GM19025 (cell line): ENCODE data around the gene RAP1GAP2.
"Not testable (repeated sequence)": the region's sequence is repeated elsewhere in the genome, so short reads cannot be mapped to it uniquely, and the experiment has no call there.

Source experiments
- ATAC-seq: cut with Tn5 transposase; IDR thresholded peaks from one replicate; pipeline ENCODE4 v1.9.1; 2021; ENCODE audit warnings: mild to moderate bottlenecking, low read depth, moderate library complexity; ENCODE audit not compliant: unreplicated experiment

The RAP1GAP2 gene

DNA sequence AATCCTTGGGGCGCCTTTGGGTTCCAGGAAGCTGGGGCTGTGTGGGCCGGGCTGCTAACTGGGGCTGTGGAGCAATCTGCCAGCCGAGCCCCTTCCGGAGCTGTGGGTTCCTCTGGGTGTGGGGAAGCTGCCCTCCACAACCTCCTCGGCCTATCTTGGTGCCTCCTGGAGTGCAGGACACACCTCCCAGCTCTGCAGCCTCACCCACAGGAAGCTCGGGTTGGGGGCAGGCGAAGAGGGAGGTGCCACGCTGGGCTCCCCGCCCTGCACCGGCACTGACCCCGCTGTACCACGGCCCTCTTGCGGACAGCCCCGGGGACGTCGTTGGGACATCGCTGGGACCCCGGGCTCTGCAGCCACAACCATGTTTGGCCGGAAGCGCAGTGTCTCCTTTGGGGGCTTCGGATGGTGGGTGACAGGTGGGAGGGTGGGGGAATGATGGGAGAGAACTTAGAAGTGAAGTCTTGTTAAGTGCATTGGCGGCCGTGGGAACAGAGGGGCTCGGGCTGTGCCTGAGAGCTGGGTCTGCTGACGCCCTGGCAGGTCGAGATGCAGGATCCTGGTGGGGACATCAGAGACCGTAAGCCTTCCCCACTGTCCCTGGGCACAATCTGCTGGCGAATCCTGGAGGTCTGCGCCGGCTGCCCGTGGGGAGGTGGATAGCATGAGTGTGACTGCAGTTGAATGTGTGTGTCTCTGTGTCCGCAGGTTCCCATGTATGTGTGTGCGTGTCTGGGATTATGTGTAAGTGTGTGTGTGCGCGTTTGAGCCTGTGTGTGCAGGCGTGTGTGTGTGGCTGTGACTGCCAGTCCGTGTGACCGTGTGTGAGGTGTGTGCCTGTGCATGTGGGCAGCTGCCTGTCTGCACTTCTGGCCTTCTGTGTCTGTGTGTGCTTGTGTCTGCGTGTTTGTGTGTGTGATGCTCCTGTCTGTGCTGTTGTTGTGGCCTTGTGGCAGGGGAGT lies at the start of gene RAP1GAP2:
RAP1GAP2 (plus strand) TSS at position 275 of the 962 bp plus-strand sequence; CDS start at position 365, 90 bp downstream.
- no peak for ATAC-seq

DNA sequence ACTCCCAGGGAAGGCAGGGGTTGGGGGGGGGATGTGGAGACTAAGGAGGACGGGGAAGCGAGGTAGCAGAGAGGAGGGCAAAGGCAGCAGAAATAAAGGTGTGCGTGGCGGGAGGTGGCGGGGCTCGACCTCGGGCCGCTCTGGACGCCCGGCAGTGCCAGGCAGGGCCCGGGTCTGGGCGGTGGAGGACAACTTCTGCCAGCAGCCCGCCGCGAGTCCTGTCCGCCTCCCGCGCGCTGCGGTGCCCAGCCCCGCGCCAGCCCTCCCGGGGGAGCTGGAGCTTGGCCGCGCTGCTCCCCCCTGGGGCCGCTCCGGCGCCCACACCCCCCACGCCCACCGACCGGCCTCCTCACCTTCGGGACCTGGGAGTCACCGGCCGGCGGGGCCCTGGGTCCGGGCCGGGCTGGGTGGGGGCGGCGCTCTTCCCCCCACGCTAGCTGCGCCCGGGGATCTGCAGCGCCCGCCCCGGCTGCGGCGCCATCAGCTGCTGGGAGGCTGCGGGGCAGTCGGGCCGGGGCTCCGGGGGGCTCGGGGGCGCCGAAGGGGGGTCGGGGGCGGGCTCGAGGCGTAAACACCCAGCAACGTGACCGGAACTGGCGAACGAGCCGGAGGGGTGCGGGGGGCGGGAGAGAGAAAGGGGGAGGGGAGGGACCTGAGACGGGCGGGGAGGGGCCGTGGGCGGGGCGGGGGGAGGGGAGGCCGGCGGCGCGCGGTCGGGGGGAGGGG lies 47.0 kb upstream of the RAP1GAP2 start, which contains the start of gene CCDC92B:
CCDC92B (minus strand) TSS at position 595 of the 726 bp plus-strand sequence. CDS start 14,507 bp downstream, outside the sequence.
- ATAC-seq = no peak

DNA sequence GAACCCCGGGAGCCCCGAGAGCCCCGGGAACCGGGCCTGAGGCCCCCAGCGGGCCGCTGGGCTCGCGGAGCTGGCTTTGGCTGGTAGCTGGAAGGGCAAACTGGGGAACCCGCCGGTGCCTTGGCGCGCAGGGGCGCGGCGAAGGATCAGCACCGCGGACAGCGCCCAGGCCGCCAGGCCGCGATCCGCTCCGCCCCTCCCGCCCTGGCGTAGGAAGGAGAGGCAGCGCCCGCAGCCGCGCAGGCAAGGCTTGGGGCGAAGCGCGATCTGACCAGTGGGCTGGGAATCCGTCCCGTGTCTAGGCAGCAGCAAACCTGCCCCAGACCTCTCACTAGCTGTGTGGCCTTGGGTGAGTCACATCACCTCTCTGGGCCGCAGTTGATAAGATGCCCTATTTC lies 46.5 kb upstream of the RAP1GAP2 start:
- ATAC-seq = no peak

DNA sequence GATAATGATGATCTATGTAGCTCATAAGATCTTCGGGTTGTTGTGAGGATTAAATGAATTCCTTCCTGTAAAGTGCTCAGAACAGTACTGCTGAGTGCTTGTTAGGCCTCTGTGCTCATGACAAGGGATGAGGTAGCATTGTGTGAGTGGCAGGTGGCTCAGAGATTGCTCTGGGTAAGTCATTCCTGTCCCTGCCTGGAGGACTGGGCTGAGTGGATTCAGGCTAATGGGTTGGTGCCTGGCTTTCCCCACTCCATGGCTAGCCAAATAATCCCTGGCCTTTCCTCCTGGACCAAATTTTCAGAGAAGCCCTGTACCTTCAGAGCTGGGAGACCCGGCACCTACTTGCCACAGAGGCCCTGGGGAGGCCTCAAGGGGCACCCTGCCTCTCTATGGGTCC lies 45.5 kb upstream of the RAP1GAP2 start:
- ATAC-seq = no peak

DNA sequence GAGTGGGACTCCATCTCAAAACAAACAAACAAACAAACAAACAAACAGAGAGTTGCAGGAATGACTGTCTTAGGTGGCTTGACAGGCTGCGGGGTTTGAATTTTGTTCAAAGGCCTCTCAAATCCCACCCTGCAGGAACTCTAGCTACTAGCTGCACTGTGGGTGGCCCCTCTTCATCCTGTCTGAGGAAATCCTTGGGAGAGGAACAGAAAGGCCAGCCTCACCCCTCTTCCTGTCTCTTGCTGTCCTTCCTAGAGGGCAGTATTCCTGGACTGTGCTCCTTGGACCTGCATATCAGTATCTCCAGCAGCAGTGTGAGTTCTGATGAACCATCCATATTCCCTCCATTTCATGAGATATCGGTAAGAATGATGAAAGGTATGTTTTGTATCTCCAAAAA lies 44.7 kb upstream of the RAP1GAP2 start:
- no peak for ATAC-seq

DNA sequence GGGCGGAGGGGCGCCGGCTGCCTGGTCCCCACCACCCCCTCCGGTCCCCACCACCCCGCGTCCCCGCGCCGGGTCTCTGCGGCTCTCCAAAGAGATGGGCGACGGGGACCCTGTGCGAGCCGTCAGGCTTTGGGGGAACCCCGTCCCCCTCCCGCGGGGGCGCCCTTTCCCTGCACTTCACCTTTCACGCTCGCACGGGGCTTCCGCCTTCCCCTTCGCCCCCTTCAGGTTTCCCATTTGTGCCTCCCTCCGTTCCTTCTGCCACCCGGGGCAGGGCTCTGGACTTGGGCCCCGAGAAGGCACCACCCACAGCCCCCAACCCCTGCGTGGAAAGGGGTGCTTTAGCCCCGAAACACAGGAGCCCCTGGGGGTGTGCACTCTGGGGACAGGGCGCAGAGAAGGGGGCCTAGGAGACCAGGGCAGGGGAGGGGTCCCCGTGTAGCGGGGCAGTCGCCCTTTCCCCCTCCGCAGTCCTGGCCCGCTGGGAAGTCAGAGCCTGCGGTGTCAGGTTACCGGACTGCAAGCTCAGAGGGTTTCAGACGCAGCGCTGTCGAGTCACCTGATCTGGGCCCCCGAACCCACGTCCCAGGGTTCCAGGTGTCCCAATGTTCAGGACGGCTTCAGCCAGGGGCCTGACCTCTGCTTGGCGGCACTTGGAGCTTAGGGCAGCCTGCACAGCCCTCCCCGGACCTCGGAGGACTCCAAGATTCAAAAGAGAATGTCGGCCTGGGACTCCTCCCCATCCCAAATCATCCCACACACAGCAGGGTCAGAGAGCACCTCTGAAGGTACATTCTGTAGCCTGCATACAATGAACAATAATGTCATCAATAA lies 40.1 kb upstream of the RAP1GAP2 start:
- ATAC-seq = no peak

DNA sequence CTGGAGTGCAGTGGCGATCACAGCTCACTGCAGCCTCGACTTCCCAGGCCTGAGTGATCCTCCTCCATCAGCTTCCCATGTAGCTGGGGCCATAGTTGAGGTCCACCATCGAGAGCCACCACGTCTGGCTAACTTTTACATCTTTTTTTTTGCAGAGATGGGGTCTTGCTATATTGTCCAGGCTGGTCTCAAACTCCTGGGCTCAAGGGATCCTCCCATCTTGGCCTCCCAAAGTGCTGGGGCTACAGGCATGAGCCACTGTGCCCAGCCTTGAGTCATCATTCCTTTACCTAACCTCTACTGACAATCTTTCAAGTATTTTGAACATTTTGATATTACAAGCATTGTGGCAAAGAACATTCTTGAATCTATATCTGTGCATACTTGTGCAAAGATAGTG lies 37.4 kb upstream of the RAP1GAP2 start:
- no peak for ATAC-seq

DNA sequence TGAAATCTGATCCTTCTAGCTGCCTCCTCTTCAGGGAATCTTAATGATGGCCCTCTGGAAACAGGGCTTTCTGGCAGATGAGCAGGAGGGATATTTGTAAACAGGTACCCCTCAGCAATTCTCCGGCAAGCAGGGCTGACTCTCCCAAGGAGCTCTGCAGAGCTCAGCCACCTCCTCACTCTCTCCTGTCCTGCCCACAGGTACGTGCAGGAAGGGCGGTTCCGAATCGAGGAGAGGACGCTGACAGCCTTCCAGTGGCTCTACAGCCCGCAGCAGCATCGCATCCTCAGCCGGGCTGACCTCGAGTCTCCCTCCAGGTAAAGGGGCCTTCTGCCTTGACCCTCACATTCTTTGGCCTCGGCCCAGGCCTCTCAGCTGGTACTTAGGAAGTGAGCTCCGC lies 26.1 kb upstream of the RAP1GAP2 start:
- ATAC-seq = no peak

DNA sequence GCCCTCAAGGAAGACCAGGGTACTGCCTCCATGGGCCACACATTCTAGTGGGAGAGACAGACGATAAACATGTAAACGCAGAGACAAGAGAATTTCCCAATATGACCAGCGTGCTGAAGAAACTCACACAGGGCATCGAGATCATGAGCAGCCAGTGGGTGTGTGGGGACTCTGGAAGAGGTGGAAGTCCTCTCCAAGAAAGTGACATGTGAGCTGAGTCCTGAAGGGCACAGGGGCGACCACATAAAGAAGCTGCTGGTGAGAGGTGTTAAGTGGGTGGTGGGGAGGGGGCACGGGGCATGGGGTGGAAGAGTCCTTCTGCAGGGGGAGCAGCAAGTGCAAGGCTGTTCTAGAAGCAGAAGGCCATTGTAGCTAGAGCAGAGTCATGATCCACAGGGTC lies 21.0 kb upstream of the RAP1GAP2 start:
- no peak for ATAC-seq

DNA sequence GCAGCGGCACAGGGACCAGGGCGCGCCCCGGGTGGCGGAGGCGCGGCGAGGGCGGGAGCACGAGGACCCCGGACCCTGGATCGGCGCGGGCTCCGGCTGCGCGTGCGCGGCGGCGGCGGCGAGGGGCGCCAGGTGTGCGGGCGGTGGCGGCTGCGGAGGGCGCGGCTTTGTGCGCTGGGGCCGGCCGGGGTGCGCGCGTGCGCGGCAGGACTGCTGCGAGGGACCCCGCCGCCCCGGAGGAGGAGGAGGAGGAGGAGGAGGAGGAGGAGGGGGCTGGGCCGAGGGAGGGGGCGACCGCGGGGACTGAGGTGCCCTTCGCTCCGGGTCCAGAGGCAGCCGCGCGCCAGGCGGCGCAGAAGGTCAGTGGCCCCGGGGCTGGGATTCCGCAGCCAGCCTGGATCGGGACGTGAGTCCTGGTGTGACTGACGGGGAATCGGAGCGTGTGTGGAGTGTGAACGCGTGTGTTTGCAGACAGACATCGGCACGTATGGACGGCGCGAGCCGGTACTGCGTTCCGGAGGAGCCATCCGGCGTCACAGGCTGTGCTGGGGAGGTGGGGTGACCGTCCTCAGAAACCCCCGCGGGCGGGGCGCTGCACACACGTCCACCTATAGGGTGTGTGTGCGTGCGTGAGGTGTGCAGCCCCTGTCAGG lies 19.5 kb upstream of the RAP1GAP2 start:
- no peak for ATAC-seq

DNA sequence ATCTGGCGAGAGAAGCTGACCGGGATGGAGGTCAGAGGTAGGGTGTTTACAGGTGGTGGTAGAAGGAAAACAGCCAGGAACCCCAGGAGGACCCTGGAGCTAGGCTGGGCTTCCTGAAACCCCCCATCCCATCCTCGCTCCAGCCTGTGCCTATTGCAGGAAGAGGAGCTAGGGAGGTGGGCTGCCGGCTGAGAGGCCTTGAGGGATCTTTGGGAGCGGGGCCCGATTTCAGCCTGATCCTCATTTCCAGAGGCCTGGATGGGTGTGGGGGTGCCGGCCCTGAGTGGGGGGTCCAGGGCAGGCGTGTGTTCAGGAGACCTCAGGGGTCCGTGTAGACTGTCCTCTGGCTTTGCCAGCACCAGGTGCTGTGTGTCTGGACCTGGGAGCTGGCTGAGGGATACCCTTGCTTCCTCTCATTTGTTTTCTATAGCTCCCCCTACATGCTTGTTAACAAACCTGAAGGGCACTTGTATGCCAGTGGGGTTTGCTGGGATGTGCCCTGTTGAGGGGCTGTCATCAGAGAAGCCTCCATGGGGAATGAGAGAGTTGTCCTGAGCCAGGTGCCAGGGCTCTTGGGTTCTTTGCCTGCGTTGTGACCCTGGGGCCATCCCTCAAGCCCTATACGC lies 18.9 kb upstream of the RAP1GAP2 start:
- no peak for ATAC-seq

DNA sequence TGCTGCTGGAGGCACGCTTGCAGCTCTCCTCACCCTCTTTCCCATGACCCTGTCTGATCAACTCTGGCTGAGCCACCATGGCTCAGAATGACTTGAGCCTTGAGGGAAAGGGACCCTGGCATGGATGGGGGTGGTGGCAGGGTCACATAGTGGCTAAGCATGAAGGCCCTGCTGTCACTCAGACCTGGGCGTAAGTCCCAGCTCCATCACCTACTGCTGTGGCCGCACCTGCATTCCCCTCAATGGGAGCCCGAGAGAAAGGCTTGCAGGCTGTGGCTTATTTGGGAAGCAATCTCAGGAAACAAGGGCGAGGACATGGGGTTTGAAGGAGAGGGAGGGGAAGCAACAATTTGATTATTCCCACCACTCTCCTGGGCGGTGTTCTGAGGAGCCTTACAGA lies 17.7 kb upstream of the RAP1GAP2 start:
- ATAC-seq = no peak

DNA sequence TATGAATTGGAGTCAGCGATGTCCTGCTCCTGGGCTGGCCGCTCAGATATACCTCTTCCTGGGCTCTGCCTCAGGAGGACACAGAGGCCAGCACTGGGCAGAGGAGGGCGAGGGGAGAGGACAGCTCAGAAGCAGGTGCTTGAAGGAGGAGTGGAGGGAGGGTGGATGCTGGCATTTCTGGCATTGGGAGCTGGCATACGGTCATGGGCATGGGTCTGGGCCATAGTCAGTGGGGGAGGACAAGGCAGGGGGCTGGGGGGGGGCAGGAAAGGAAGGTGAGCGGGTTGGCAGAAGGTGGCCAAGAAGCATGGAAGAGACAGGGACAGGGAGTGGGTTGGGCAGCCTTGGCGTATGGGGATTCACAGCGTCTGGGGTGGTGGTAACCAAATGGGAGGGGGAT lies 16.7 kb upstream of the RAP1GAP2 start:
- no peak for ATAC-seq

DNA sequence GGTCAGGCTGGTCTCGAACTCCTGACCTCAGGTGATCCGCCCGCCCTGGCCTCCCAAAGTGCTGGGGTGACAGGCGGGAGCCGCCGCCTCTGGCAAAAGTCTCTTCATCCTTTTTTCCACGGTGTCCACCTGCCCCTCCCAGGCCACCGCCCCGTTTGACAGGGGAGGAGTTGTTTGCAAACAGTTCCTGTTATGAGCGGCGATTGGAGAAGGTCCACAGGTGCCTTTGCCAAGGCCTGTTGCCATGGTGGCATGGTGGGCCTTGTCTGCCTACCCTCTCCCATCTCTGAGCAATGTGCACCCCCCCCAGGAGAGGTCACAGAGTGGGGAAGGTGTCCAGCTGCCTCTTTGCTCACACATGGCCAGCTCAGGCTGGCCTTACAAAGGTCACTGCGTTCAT lies 16.0 kb upstream of the RAP1GAP2 start:
- ATAC-seq = no peak

DNA sequence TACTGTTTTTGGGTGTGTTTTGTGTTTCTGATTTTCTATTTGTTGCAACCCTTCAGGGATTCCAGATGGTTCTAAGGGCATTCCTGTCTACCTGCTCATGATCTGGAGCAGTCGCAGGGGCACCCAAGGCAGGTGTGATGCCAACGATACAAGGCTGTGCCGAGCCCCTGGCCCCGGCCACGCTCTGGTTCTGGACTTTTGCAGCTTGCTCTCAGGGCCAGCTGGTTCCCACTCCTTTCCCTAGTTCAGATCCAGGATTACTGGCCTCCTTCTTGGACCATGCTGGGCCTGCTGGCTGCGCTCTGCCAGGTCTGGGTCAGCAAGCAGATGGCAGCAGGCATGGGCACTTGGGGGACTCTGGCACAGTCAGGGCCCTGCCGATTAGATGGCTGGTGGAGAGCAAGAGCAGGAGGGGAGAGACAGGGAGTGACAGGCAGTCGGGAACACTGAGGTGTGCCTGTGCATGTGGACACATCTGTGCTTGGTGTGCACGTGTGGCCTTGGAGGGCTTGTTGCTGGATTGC lies 15.2 kb upstream of the RAP1GAP2 start:
- ATAC-seq = no peak

DNA sequence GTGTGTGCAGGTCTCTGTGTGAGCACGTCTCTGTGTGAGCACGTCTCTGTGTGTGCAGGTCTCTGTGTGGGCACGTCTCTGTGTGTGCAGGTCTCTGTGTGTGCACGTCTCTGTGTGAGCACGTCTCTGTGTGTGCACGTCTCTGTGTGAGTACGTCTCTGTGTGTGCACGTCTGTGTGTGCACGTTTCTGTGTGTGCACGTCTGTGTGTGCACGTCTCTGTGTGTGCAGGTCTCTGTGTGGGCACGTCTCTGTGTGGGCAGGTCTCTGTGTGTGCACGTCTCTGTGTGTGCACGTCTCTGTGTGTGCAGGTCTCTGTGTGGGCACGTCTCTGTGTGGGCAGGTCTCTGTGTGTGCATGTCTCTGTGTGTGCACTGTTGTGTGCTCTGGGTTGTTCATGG lies 14.6 kb upstream of the RAP1GAP2 start:
- not testable (repeated sequence) for ATAC-seq

DNA sequence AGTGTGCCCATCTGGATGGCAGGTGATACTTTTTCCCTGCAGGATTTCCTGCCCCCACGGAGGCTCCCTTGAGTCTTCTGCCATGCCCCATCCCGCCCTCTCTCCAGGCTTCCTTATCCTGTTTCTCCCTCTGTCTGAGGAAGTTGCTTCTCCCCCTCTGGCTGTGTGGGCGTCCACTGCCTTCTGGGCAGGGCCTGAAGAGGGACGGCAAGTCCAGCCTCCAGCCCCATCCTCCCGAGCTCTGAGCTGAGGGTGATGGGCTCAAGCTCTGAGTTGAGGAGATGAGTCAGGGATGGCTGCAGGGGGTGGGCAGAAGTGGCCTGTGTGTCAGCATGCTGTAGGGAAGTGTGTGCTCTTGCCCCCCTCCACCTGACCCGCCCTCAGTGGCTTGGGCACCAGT lies 14.2 kb upstream of the RAP1GAP2 start:
- no peak for ATAC-seq

DNA sequence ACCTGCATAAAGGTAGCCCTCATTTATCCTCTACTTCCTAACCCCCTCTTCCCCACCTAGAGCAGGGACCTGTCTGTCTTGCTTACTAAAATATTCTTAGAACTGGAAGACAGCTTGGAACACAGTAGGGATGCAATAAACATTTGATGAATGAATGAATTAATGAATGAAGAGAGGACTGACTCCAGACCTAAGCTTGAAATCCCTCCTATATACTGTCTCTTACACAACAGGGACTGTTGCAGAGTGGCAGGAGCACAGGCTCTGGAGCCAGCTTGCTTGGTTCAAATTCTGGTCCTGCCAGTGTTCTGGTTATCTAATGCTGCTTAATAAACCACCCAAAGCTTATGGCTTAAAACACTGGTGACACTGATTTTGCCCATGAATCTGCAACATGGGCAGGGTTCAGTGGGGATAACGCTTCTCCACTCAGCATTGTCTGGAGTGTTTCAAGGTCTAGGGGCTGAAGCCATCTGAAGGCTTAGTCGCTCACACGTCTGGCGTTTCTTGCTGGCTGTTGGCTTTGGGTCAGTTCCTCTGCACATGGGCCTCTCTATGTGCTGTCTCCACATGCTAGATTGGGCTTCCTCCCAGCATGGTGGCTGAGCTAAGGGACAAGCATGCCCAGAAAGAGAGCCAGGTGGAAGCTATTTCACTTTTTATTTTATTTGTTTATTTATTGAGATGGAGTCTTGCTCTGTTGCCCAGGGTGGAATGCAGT lies 12.8 kb upstream of the RAP1GAP2 start:
- ATAC-seq = no peak

DNA sequence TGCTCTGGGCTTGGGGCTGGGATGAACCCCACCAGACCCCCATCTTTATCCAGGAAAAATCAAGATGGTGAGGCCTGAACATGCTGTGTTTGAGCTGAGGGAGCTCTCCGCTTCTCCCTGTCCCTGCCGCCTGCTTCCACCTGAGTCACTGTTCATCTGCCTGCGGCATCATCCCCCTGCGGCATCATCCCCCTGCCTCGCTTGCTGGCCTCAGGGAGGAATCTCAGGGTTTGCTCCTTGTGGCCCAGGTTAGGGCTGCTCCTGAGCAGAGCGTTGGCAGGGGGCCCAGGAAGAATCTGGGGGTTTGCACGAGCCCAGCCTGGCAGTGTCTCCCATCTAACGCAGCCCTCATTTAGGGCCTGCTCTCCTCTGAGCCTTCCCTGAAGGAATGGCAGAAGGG lies 11.4 kb upstream of the RAP1GAP2 start:
- ATAC-seq = no peak
